GM19240 (cell line): Measurements from ENCODE around the gene CACNB2.
"Not testable (repeated sequence)": the region's sequence is repeated elsewhere in the genome, so short reads cannot be mapped to it uniquely, and the experiment has no call there.

Experiments
- DNase-seq: peaks from one replicate; pipeline ENCODE4 v3.0.0; 2011; ENCODE audit warnings: low spot score; ENCODE audit not compliant: insufficient read length

Gene CACNB2

GRCh38 chr10:18445635-18446034, 305.4 kb downstream of the CACNB2 start:
- DNase-seq, result not testable (repeated sequence)

- no peak for DNase-seq
These were observed 306.0 kb downstream of the CACNB2 start for GRCh38 chr10:18446205-18446604.

- DNase-seq, result no peak
These were observed 309.4 kb downstream of the CACNB2 start for GRCh38 chr10:18449611-18450026.

GRCh38 chr10:18450298-18450697, 310.1 kb downstream of the CACNB2 start:
- DNase-seq, result no peak

- DNase-seq, result no peak
These were observed 315.1 kb downstream of the CACNB2 start for GRCh38 chr10:18455086-18455884.

- no peak for DNase-seq
These were observed 316.8 kb downstream of the CACNB2 start for GRCh38 chr10:18456984-18457383.

- no peak for DNase-seq
These were observed 319.8 kb downstream of the CACNB2 start for GRCh38 chr10:18460032-18460431.

- DNase-seq, result no peak
These were observed 323.5 kb downstream of the CACNB2 start for GRCh38 chr10:18463673-18464211.

- no peak for DNase-seq
These were observed 328.9 kb downstream of the CACNB2 start for GRCh38 chr10:18469125-18469524.

GRCh38 chr10:18472977-18473376, 332.8 kb downstream of the CACNB2 start:
- no peak for DNase-seq

GRCh38 chr10:18473424-18474117, 333.3 kb downstream of the CACNB2 start:
- DNase-seq, result no peak

GRCh38 chr10:18474118-18474455, 333.9 kb downstream of the CACNB2 start:
- DNase-seq, result no peak

- no peak for DNase-seq
These were observed 335.9 kb downstream of the CACNB2 start for GRCh38 chr10:18476076-18476647.

GRCh38 chr10:18478354-18478753, 338.1 kb downstream of the CACNB2 start:
- DNase-seq, result no peak

- no peak for DNase-seq
These were observed 339.3 kb downstream of the CACNB2 start for GRCh38 chr10:18479502-18479901.

- no peak for DNase-seq
These were observed 343.4 kb downstream of the CACNB2 start for GRCh38 chr10:18483516-18484186.

- DNase-seq, result no peak
These were observed 346.2 kb downstream of the CACNB2 start for GRCh38 chr10:18486438-18486837.

GRCh38 chr10:18490755-18491154, 350.5 kb downstream of the CACNB2 start:
- no peak for DNase-seq

- no peak for DNase-seq
These were observed 357.7 kb downstream of the CACNB2 start for GRCh38 chr10:18497806-18498369.

- DNase-seq, result no peak
These were observed 358.8 kb downstream of the CACNB2 start for GRCh38 chr10:18498998-18499397.

- DNase-seq, result no peak
These were observed 360.4 kb downstream of the CACNB2 start for GRCh38 chr10:18500576-18500975.
